ENCODE data around the gene HOXA3. TPM values are rescaled to one million over a fixed set of nuclear protein-coding genes. Genes with fewer than 3 reads are reported as not detected.
A peak's percentile ranks its signal among the peaks of the same experiment; 100 is the strongest.

The HOXA3 gene
- total RNA-seq, 2 experiments from 2014 or later, result not detected

GRCh38 chr7:27162561-27163287, 10.3 kb upstream of the HOXA3 start:
- POLR2A ChIA-PET, result no interaction called here
- H3K4me1 Mint-ChIP-seq, result peaks cover 18% of the 10 kb centered on the region

GRCh38 chr7:27161721-27162560, 9.6 kb upstream of the HOXA3 start:
- no peak for DNase-seq
- no peak overlapping the region for H3K4me3 Mint-ChIP-seq
- H3K9me3 Mint-ChIP-seq, result no peaks in the 10 kb centered on the region
- peaks cover 18% of the 10 kb centered on the region for H3K4me1 Mint-ChIP-seq
- H3K36me3 Mint-ChIP-seq, result no peaks in the 10 kb centered on the region
- H3K27me3 Mint-ChIP-seq, result peaks cover 85% of the 10 kb centered on the region
- POLR2A ChIA-PET, result no interaction called here
- no peak for ATAC-seq (ENCODE audit: low read depth)
- no peak overlapping the region for H3K27ac Mint-ChIP-seq

More at GRCh38 chr7:27162561-27163287, 10.3 kb upstream of the HOXA3 start:
- ATAC-seq (ENCODE audit: low read depth) (no peak), DNase-seq (no peak)
- Mint-ChIP-seq H3K9me3 (no peaks in the 10 kb centered on the region), H3K4me3 (no peak overlapping the region), H3K36me3 (peaks cover 1% of the 10 kb centered on the region), H3K27ac (no peak overlapping the region), H3K27me3 (peaks cover 85% of the 10 kb centered on the region)

- ATAC-seq (ENCODE audit: low read depth), result no peak
- peaks cover 17% of the 10 kb centered on the region for H3K4me1 Mint-ChIP-seq
- H3K4me3 Mint-ChIP-seq, result peak overlapping the region; percentile 71
- H3K9me3 Mint-ChIP-seq, result no peaks in the 10 kb centered on the region
- POLR2A ChIA-PET, result interaction anchor here (1.4 kb wide), 1 partner anchor 791 kb away, joined by 4 read pairs; no protein-coding TSS in a partner anchor
- H3K36me3 Mint-ChIP-seq, result no peaks in the 10 kb centered on the region
- H3K27me3 Mint-ChIP-seq, result peaks cover 83% of the 10 kb centered on the region
- H3K27ac Mint-ChIP-seq, result no peak overlapping the region
- no peak for DNase-seq
Measured at GRCh38 chr7:27161214-27161720, 8.9 kb upstream of the HOXA3 start.

- peaks cover 16% of the 10 kb centered on the region for H3K4me1 Mint-ChIP-seq
- H3K4me3 Mint-ChIP-seq, result peak overlapping the region; percentile 71
- peak; percentile 88 for DNase-seq
- peaks cover 84% of the 10 kb centered on the region for H3K27me3 Mint-ChIP-seq
- ATAC-seq (ENCODE audit: low read depth), result peak; percentile 69
- no peaks in the 10 kb centered on the region for H3K9me3 Mint-ChIP-seq
- no peaks in the 10 kb centered on the region for H3K36me3 Mint-ChIP-seq
- no peak overlapping the region for H3K27ac Mint-ChIP-seq
- POLR2A ChIA-PET, result interaction anchor here (1.4 kb wide), 1 partner anchor 791 kb away, joined by 4 read pairs; no protein-coding TSS in a partner anchor
Measured at GRCh38 chr7:27160546-27161213, 8.3 kb upstream of the HOXA3 start.

GRCh38 chr7:27160145-27160545, 7.8 kb upstream of the HOXA3 start:
- H3K36me3 Mint-ChIP-seq, result no peaks in the 10 kb centered on the region
- peak overlapping the region; percentile 35 for H3K4me3 Mint-ChIP-seq
- H3K4me1 Mint-ChIP-seq, result peaks cover 21% of the 10 kb centered on the region
- DNase-seq, result no peak
- POLR2A ChIA-PET, result interaction anchor here (1.4 kb wide), 1 partner anchor 790 kb away, joined by 4 read pairs; no protein-coding TSS in a partner anchor
- ATAC-seq (ENCODE audit: low read depth), result no peak
- H3K27ac Mint-ChIP-seq, result no peak overlapping the region
- peaks cover 85% of the 10 kb centered on the region for H3K27me3 Mint-ChIP-seq
- H3K9me3 Mint-ChIP-seq, result no peaks in the 10 kb centered on the region

GRCh38 chr7:27159266-27160144, 7.1 kb upstream of the HOXA3 start:
- peaks cover 87% of the 10 kb centered on the region for H3K27me3 Mint-ChIP-seq
- no peaks in the 10 kb centered on the region for H3K9me3 Mint-ChIP-seq
- no peak for ATAC-seq (ENCODE audit: low read depth)

GRCh38 chr7:27158436-27159265, 6.3 kb upstream of the HOXA3 start:
- DNase-seq (no peak), ATAC-seq (ENCODE audit: low read depth) (no peak)
- H3K9me3 Mint-ChIP-seq, result no peaks in the 10 kb centered on the region
- H3K4me1 Mint-ChIP-seq, result peaks cover 26% of the 10 kb centered on the region
- peak overlapping the region; percentile 18 for H3K4me3 Mint-ChIP-seq
- no peaks in the 10 kb centered on the region for H3K36me3 Mint-ChIP-seq
- H3K27me3 Mint-ChIP-seq, result peaks cover 87% of the 10 kb centered on the region
- H3K27ac Mint-ChIP-seq, result peak overlapping the region; percentile 58
- POLR2A ChIA-PET, result no interaction called here

More at GRCh38 chr7:27159266-27160144, 7.1 kb upstream of the HOXA3 start:
- H3K4me1 Mint-ChIP-seq, result peaks cover 24% of the 10 kb centered on the region
- DNase-seq, result no peak
- H3K4me3 Mint-ChIP-seq, result peak overlapping the region; percentile 35
- no peaks in the 10 kb centered on the region for H3K36me3 Mint-ChIP-seq
- POLR2A ChIA-PET, result no interaction called here
- H3K27ac Mint-ChIP-seq, result no peak overlapping the region

GRCh38 chr7:27157702-27158431, 5.5 kb upstream of the HOXA3 start:
- H3K27me3 Mint-ChIP-seq, result peaks cover 86% of the 10 kb centered on the region
- H3K27ac Mint-ChIP-seq, result peak overlapping the region; percentile 80
- H3K4me3 Mint-ChIP-seq, result peak overlapping the region; percentile 18
- H3K9me3 Mint-ChIP-seq, result no peaks in the 10 kb centered on the region
- peaks cover 26% of the 10 kb centered on the region for H3K4me1 Mint-ChIP-seq
- POLR2A ChIA-PET, result no interaction called here
- ATAC-seq (ENCODE audit: low read depth) (no peak), DNase-seq (no peak)
- H3K36me3 Mint-ChIP-seq, result no peaks in the 10 kb centered on the region

GRCh38 chr7:27156916-27157701, 4.7 kb upstream of the HOXA3 start:
- Mint-ChIP-seq H3K4me1 (peaks cover 27% of the 10 kb centered on the region), H3K9me3 (no peaks in the 10 kb centered on the region), H3K36me3 (no peaks in the 10 kb centered on the region), H3K27ac (peak overlapping the region; percentile 77), H3K4me3 (peak overlapping the region; percentile 28), H3K27me3 (peaks cover 85% of the 10 kb centered on the region)
- no peak for ATAC-seq (ENCODE audit: low read depth)
- DNase-seq, result no peak
- POLR2A ChIA-PET, result no interaction called here

- H3K27me3 Mint-ChIP-seq, result peaks cover 85% of the 10 kb centered on the region
- DNase-seq (no peak), ATAC-seq (ENCODE audit: low read depth) (no peak)
- peaks cover 33% of the 10 kb centered on the region for H3K4me1 Mint-ChIP-seq
- H3K9me3 Mint-ChIP-seq, result no peaks in the 10 kb centered on the region
- POLR2A ChIA-PET, result no interaction called here
- no peaks in the 10 kb centered on the region for H3K36me3 Mint-ChIP-seq
- H3K4me3 Mint-ChIP-seq, result peak within 1 kb of the TSS; percentile 28
- H3K27ac Mint-ChIP-seq, result peak within 1 kb of the TSS; percentile 79
Measured at GRCh38 chr7:27156508-27156898, 4.1 kb upstream of the HOXA3 start, which contains the start of gene HOXA7. HOXA7 (minus strand) TSS chr7:27156675; CDS start chr7:27156545, 130 bp downstream.

Measured in activated naive CD8-positive, alpha-beta T cell treated with anti-CD3 and anti-CD28 coated beads, Interleukin-2, amount 10 ng/mL, durations not matched to agents 7 days and 5 days (primary cell).